K562 (cell line): ENCODE measurements around the gene MRPL27. TPM values are rescaled to one million over a fixed set of nuclear protein-coding genes. Genes with fewer than 3 reads are reported as not detected.
A peak's percentile ranks its signal among the peaks of the same experiment; 100 is the strongest.

Source experiments
- AFF4 ChIP-seq: sonication (generic); formaldehyde crosslinking; IDR thresholded peaks from 2 replicates; pipeline ENCODE4 v1.8.0; 2023; ENCODE audit warnings: mild to moderate bottlenecking, missing genetic modification reagents
- ATF7 ChIP-seq: fragments of 450-650 bp; IDR thresholded peaks from 2 replicates; pipeline ENCODE4 v1.7.1; 2014; ENCODE audit warnings: mild to moderate bottlenecking, moderate library complexity
- CBX8 ChIP-seq: fragments of 200-600 bp; sonication (generic); IDR thresholded peaks from 2 replicates; pipeline ENCODE4 v1.6.1; 2012; ENCODE audit warnings: borderline replicate concordance, mixed run types, low read depth, mild to moderate bottlenecking, moderate library complexity, mixed read lengths, low read length, control low read depth, inconsistent platforms; ENCODE audit not compliant: poor library complexity, severe bottlenecking; ENCODE audit errors: extremely low read depth
- CEBPG ChIP-seq, 3 experiments: fragments of 200-800 bp in 1 of 3; sonication (Bioruptor generic) in 1 of 3; sonication (generic) in 1 of 3; formaldehyde crosslinking in 1 of 3; IDR thresholded peaks in 2 of 3; conservative IDR thresholded peaks in 1 of 3; 2 replicates each; pipeline versions ENCODE4 v1.6.1 to v1.8.0; 2016 to 2022; ENCODE audit warnings: missing compliant biosample characterization in 2 of 3, missing genetic modification characterization in 2 of 3, mild to moderate bottlenecking in 1 of 3, missing genetic modification reagents in 1 of 3
- CHD4 ChIP-seq: fragments of 200-600 bp; sonication (generic); IDR thresholded peaks from 3 replicates; pipeline ENCODE4 v1.6.1; 2012; ENCODE audit warnings: low read depth, mild to moderate bottlenecking, mixed read lengths, low read length, inconsistent platforms; ENCODE audit not compliant: insufficient read depth, insufficient replicate concordance, poor library complexity, severe bottlenecking
- ESRRB ChIP-seq: fragments of 250-450 bp; sonication (Bioruptor Pico); IDR thresholded peaks from 2 replicates; pipeline ENCODE4 v1.5.0; 2020; ENCODE audit warnings: mild to moderate bottlenecking, moderate library complexity, borderline replicate concordance
- GATAD2B ChIP-seq: fragments of 450-650 bp; IDR thresholded peaks from 2 replicates; pipeline ENCODE4 v1.6.1; 2017; ENCODE audit warnings: mild to moderate bottlenecking, borderline replicate concordance
- HSF4 ChIP-seq: fragments of 250-450 bp; sonication (Bioruptor Pico); IDR thresholded peaks from 2 replicates; pipeline ENCODE4 v2.1.2; 2022; ENCODE audit warnings: mild to moderate bottlenecking, moderate library complexity, borderline replicate concordance
- KLF13 ChIP-seq: fragments of 450-650 bp; IDR thresholded peaks from 2 replicates; pipeline ENCODE4 v1.6.1; 2016; ENCODE audit warnings: missing genetic modification characterization, low read depth, mild to moderate bottlenecking, missing compliant biosample characterization, moderate library complexity, borderline replicate concordance
- PTBP1 ChIP-seq: fragments of 200-400 bp; formaldehyde crosslinking; IDR thresholded peaks from 2 replicates; pipeline ENCODE4 v1.6.1; 2017; ENCODE audit warnings: low read depth, low read length
- SRSF9 ChIP-seq: fragments of 200-400 bp; formaldehyde crosslinking; IDR thresholded peaks from 2 replicates; pipeline ENCODE4 v1.6.1; 2017; ENCODE audit warnings: low read depth, low read length, borderline replicate concordance
- SUPT5H ChIP-seq: fragments of 450-650 bp; IDR thresholded peaks from 2 replicates; pipeline ENCODE4 v1.6.1; 2016
- TOE1 ChIP-seq, 2 experiments: fragments of 450-650 bp in 1 of 2; sonication (generic) in 1 of 2; formaldehyde crosslinking in 1 of 2; IDR thresholded peaks; 2 replicates each; pipeline versions ENCODE4 v1.7.1 to v1.8.0; 2016 to 2022; ENCODE audit warnings: borderline replicate concordance in 2 of 2, mild to moderate bottlenecking in 2 of 2, antibody characterized with exemption in 1 of 2, inconsistent platforms in 1 of 2, low read depth in 1 of 2, missing genetic modification reagents in 1 of 2, moderate library complexity in 1 of 2
- TRIM25 ChIP-seq: fragments of 450-650 bp; IDR thresholded peaks from 2 replicates; pipeline ENCODE4 v1.7.0; 2016; ENCODE audit warnings: borderline replicate concordance
- ZFP30 ChIP-seq: fragments of 250-450 bp; sonication (Bioruptor Pico); IDR thresholded peaks from 2 replicates; pipeline ENCODE4 v1.8.0; 2022; ENCODE audit warnings: moderate library complexity, mild to moderate bottlenecking, inconsistent platforms, borderline replicate concordance
- ZNF134 ChIP-seq: fragments of 250-450 bp; sonication (Bioruptor Pico); conservative IDR thresholded peaks from 2 replicates; pipeline ENCODE4 v1.4.0; 2020
- ZNF232 ChIP-seq: sonication (generic); formaldehyde crosslinking; IDR thresholded peaks from 2 replicates; pipeline ENCODE4 v1.8.0; 2022; ENCODE audit warnings: mild to moderate bottlenecking, missing genetic modification reagents
- ZNF282 ChIP-seq: sonication (generic); formaldehyde crosslinking; IDR thresholded peaks from 2 replicates; pipeline ENCODE4 v1.8.1; 2023; ENCODE audit warnings: missing genetic modification reagents
- polyA plus RNA-seq, 8 experiments: library from polyadenylated mRNA; depleted of rRNA in 4 of 8; stranded (reverse) in 5 of 8; unstranded in 3 of 8; fragments of >200 nt; fragmentation: Nextera tagmentation in 2 of 8; fragmentation: Illumina TruSeq in 1 of 8; extraction: Ambion mirVana in 2 of 8; extraction: Trizol in 1 of 8; gene quantifications; 2 replicates each; pipeline versions ENCODE4 v1.2.1 to v1.2.3, GENCODE V29; 2011 to 2014; ENCODE audit warnings: inconsistent platforms in 1 of 8, missing spikeins in 1 of 8
- total RNA-seq, 7 experiments: library from RNA; depleted of rRNA in 6 of 7; stranded (reverse); fragments of >200 nt in 6 of 7; fragmentation: Illumina TruSeq in 2 of 7; extraction: Trizol in 2 of 7; gene quantifications; 2 replicates each; pipeline versions ENCODE4 v1.2.1 to v1.2.3, GENCODE V29; 2011 to 2021; ENCODE audit warnings: low replicate concordance in 1 of 7

The MRPL27 gene
- total and polyA plus RNA-seq, 9 of the 15 experiments (the other 6 are each of a cell fraction or from before 2014, with no cell fraction given): 96.3 to 401 (median 142) TPM

- peak; percentile 100 for TF ChIP-seq TOE1 (IDR thresholded peaks at IDR 0.05; ENCODE audit: borderline replicate concordance)
- no peak for TF ChIP-seq TOE1 (CRISPR knock-in tag; IDR thresholded peaks at IDR 0.05; ENCODE audit: borderline replicate concordance, low read depth)
- no peak for TF ChIP-seq ESRRB (CRISPR knock-in tag)
- TF ChIP-seq PTBP1: no peak
- TF ChIP-seq HSF4 (CRISPR knock-in tag): no peak
- TF ChIP-seq SRSF9: no peak
- no peak for TF ChIP-seq ZNF282 (CRISPR knock-in tag)
- TF ChIP-seq ZNF232 (CRISPR knock-in tag): 0 out of 2 replicates have a peak, but pooled peaks have one; percentile 52
- TF ChIP-seq ATF7: peak; percentile 86
- no peak; the same call in 1 of the 2 replicates for TF ChIP-seq KLF13 (tag)
- TF ChIP-seq CHD4: no peak
- TF ChIP-seq SUPT5H: peak; percentile 98
- no peak for TF ChIP-seq TRIM25
- TF ChIP-seq GATAD2B: no peak
- TF ChIP-seq ZFP30 (CRISPR knock-in tag): no peak
- no peak for TF ChIP-seq CBX8
- no peak for TF ChIP-seq CEBPG (CRISPR knock-in tag; IDR thresholded peaks at IDR 0.05)
- no peak for TF ChIP-seq CEBPG (tag; conservative IDR thresholded peaks at IDR 0.05 in 1 of 2, IDR thresholded peaks at IDR 0.05 in 1 of 2)
- 0 out of 2 replicates have a peak, but pooled peaks have one; percentile 13 for TF ChIP-seq ZNF134 (CRISPR knock-in tag)
- TF ChIP-seq AFF4: peak; percentile 30
Observed at GRCh38 chr17:50372758-50373556, at the start of gene MRPL27, which contains the start of gene EME1 (continued).
